Measurements from ENCODE around the gene AXIN2.

GRCh38 chr17:65515959-65516948 is 45.2 kb downstream of the AXIN2 start:
- no peak for TF ChIP-seq CTCF (IDR thresholded peaks at IDR 0.05)
- peak; percentile 30 for TF ChIP-seq POLR2AphosphoS5 (IDR thresholded peaks at IDR 0.05)
- no peak for TF ChIP-seq POLR2A (IDR thresholded peaks at IDR 0.05)
